NT2/D1 (cell line): ENCODE data around the gene BST1.

Source experiments
- SUZ12 ChIP-seq: IDR thresholded peaks from 2 replicates; pipeline ENCODE4 v1.6.1; 2011; ENCODE audit not compliant: insufficient read length, insufficient read depth; ENCODE audit errors: extremely low read depth
- ZNF274 ChIP-seq: IDR thresholded peaks from 2 replicates; pipeline ENCODE4 v1.6.1; 2011; ENCODE audit warnings: mild to moderate bottlenecking, low read depth, low read length

DNA sequence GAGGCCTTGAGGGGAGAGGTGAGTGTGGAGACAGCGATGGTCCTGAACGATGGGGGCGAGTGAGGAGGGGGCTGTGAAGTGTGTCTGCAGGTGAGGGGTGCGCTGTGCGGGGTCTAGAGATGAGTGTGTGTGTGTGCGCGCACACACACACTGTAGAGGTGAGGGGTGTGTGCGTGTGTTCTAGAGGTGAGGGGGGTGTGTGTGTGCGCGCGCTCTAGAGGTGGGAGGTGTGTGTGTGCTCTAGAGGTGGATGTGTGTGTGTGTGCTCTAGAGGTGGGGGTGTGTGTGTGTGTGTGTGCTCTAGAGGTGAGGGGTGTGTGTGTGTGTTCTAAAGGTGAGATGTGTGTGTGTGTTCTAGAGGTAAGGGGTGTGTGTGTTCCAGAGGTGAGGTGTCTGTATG, 574 bp downstream of the BST1 start:
- TF ChIP-seq ZNF274: no peak
- TF ChIP-seq SUZ12: no peak
